PC-9 (cell line): ENCODE results near the gene RNF4. TPM values are rescaled to one million over a fixed set of nuclear protein-coding genes. Genes with fewer than 3 reads are reported as not detected.

Experiments used
- BruUV-seq: library from RNA; stranded (reverse); fragments of 400-500 nt; replicated peaks from 2 replicates; lab custom pipeline; 2021; lab: Mats Ljungman, UMichigan
- CTCF ChIA-PET: fragments of 300-600 bp; sonication (Branson Sonifier 250); formaldehyde crosslinking; loops from one replicate; lab custom pipeline; 2022; ENCODE audit warnings: antibody characterized with exemption; lab: Charles Lee
- POLR2A ChIA-PET: fragments of 300-600 bp; sonication (Branson Sonifier 250); formaldehyde crosslinking; loops from one replicate; lab custom pipeline; 2022; ENCODE audit warnings: antibody characterized with exemption; ENCODE audit not compliant: unreplicated experiment; lab: Charles Lee
- DNase-seq, 2 experiments: peaks; one replicate each; pipeline versions ENCODE4 v3.0.0 to v3.0.0-alpha.2; 2015 to 2022; ENCODE audit warnings: mixed read lengths in 1 of 2
- H2AFZ ChIP-seq: fragments of 200-600 bp; sonication (generic); 2 replicates; pipeline ENCODE4 v1.8.1; 2017; ENCODE audit warnings: antibody characterized with exemption
- H3F3A ChIP-seq: fragments of 200-600 bp; sonication (generic); 2 replicates; pipeline ENCODE4 v1.8.1; 2017; ENCODE audit warnings: antibody characterized with exemption, mild to moderate bottlenecking, low read depth; ENCODE audit not compliant: insufficient read depth
- H3K27ac ChIP-seq: fragments of 200-600 bp; sonication (generic); 2 replicates; pipeline ENCODE4 v1.6.1; 2016; ENCODE audit warnings: mixed run types
- H3K27me3 ChIP-seq: fragments of 200-600 bp; sonication (generic); 2 replicates; pipeline ENCODE4 v1.6.1; 2016; ENCODE audit warnings: low read depth, mixed run types; ENCODE audit not compliant: insufficient read depth
- H3K36me3 ChIP-seq: fragments of 200-600 bp; sonication (generic); 2 replicates; pipeline ENCODE4 v1.6.1; 2016; ENCODE audit warnings: low read depth, mixed run types
- H3K4me1 ChIP-seq: fragments of 200-600 bp; sonication (generic); replicated peaks from 2 replicates; pipeline ENCODE4 v1.6.1; 2016; ENCODE audit warnings: mixed run types; ENCODE audit not compliant: insufficient read depth
- H3K4me2 ChIP-seq: fragments of 200-600 bp; sonication (generic); 2 replicates; pipeline ENCODE4 v1.6.1; 2017; ENCODE audit warnings: mixed run types
- H3K4me3 ChIP-seq: fragments of 200-600 bp; sonication (generic); 2 replicates; pipeline ENCODE4 v1.6.1; 2016; ENCODE audit warnings: mixed run types
- H3K79me2 ChIP-seq: fragments of 200-600 bp; sonication (generic); 2 replicates; pipeline ENCODE4 v1.6.1; 2017; ENCODE audit warnings: low read depth, mixed run types
- H3K9me2 ChIP-seq: fragments of 200-600 bp; sonication (generic); 2 replicates; pipeline ENCODE4 v1.8.1; 2017; ENCODE audit warnings: mild to moderate bottlenecking; ENCODE audit not compliant: insufficient read depth
- H3K9me3 ChIP-seq: fragments of 200-600 bp; sonication (generic); 2 replicates; pipeline ENCODE4 v1.8.1; 2016; ENCODE audit warnings: low read depth; ENCODE audit not compliant: insufficient read depth
- H4K20me1 ChIP-seq: fragments of 200-600 bp; sonication (generic); 2 replicates; pipeline ENCODE4 v1.8.1; 2017; ENCODE audit not compliant: insufficient read depth
- EZH2 ChIP-seq: fragments of 200-600 bp; sonication (generic); IDR thresholded peaks from 2 replicates; pipeline ENCODE4 v1.8.0; 2017; ENCODE audit warnings: antibody characterized with exemption, low read depth
- intact Hi-C: fragments of 100-400 bp; cut with micrococcal nuclease; formaldehyde crosslinking; loops from one replicate; pipeline ENCODE4 v1.10.0; 2022; ENCODE audit not compliant: unreplicated experiment
- total RNA-seq: library from RNA; stranded (reverse); gene quantifications from 2 replicates; pipeline ENCODE4 v1.2.3, GENCODE V29; 2021
- TF ChIP-seq, protein P1 (sequence below): fragments of 200-600 bp; sonication (generic); conservative IDR thresholded peaks from 2 replicates; pipeline ENCODE4 v1.6.1; 2017; ENCODE audit warnings: mixed run types, antibody characterized with exemption, mild to moderate bottlenecking, moderate library complexity

RNF4 gene
- total RNA-seq, 1 experiment from 2014 or later, result 63.5 TPM

DNA sequence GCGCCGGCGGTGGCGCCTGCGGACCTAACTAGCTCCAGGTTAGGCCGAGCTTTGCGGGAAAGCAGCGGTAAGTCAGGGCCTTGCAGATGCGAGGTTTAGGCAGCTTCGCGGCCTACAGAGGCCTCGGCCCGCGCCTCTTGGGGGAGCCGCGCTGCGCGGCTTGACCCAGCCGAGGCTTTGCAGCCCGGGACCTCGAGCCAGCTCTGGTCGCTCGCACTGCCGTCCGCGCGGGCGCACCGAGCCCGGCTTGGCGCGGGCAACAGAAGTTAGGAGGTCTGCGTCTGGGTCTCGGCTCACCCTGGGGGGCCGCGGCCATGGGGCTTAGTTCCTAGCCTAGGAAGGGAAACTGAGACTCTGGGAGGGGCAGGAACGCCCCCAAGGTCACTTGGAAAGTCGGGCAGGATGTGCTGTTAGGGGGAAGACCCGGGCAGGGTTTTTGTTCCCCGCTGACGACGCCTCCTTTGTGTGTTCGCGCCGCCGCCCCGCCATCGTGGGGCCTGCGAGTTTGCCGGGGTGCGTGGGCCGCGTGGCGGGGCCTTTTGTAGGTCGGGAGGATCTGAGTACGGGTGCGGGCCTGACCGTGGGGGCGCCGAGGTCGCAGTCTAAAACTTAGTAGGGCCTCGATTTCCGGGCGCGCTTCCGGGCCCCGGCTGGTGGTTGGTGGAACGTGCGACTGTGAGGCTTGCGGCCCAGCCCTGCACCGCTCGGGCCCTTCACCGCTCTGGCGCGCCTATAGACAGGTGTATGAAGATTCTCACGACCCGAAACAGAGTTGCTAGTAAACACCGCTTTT, 482 bp downstream of the RNF4 start:
- ChIA-PET POLR2A (interaction anchor here (0.5 to 0.7 kb wide), 4 partner anchors 9 to 69 kb away, joined by 3 to 6 read pairs (median 4); no protein-coding TSS in a partner anchor), CTCF (interaction anchor here (0.6 kb wide), 2 partner anchors 586 to 1567 kb away, joined by 10 to 17 read pairs; no protein-coding TSS in a partner anchor)
- peak overlapping the region; percentile 94 for H3K4me3 ChIP-seq
- no peaks in the 10 kb centered on the region for H3K27me3 ChIP-seq
- peak overlapping the region; percentile 97 for H3K4me2 ChIP-seq
- peaks cover 43% of the 10 kb centered on the region for H4K20me1 ChIP-seq
- H3K36me3 ChIP-seq, result peaks cover 11% of the 10 kb centered on the region; the same call in 1 of the 2 replicates
- TF ChIP-seq, protein P1, sequence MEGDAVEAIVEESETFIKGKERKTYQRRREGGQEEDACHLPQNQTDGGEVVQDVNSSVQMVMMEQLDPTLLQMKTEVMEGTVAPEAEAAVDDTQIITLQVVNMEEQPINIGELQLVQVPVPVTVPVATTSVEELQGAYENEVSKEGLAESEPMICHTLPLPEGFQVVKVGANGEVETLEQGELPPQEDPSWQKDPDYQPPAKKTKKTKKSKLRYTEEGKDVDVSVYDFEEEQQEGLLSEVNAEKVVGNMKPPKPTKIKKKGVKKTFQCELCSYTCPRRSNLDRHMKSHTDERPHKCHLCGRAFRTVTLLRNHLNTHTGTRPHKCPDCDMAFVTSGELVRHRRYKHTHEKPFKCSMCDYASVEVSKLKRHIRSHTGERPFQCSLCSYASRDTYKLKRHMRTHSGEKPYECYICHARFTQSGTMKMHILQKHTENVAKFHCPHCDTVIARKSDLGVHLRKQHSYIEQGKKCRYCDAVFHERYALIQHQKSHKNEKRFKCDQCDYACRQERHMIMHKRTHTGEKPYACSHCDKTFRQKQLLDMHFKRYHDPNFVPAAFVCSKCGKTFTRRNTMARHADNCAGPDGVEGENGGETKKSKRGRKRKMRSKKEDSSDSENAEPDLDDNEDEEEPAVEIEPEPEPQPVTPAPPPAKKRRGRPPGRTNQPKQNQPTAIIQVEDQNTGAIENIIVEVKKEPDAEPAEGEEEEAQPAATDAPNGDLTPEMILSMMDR, result no peak
- no peak for TF ChIP-seq EZH2
- H2AFZ ChIP-seq, result peak overlapping the region; percentile 78
- H3K4me1 ChIP-seq, result peaks cover 5% of the 10 kb centered on the region
- peaks cover 64% of the 10 kb centered on the region for H3K79me2 ChIP-seq
- peak in 1 of 2 experiments; percentile 33 for DNase-seq
- no peaks in the 10 kb centered on the region for H3K9me2 ChIP-seq
- peak overlapping the region; percentile 57 for H3K27ac ChIP-seq
- intact Hi-C loops, result loop anchor here (2.0 to 10.0 kb wide), 5 partner anchors 55 to 247 kb away; partner anchors contain the start of genes CFAP99, FAM193A, MXD4 and ZFYVE28
- no TSS peak for BruUV-seq
- H3F3A ChIP-seq, result no peaks in the 10 kb centered on the region; the same call in none of the 2 replicates
- H3K9me3 ChIP-seq, result no peaks in the 10 kb centered on the region

DNA sequence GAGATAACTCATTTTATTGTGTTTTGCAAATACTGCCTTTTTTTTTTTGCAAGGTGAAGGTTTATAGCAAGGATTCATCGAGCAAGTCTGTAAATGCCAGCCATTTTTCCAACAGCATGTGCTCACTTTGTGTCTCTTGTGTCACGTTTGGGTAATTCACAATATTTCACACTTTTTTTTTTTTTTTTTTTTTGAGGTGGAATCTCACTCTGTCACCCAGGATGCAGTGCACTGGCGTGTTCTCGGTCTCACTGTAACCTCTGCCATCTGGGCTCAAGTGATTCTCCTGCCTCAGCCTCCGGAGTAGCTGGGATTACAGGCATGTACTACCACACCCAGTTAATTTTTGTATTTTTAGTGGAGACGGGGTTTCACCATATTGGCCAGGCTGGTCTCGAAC, 1.9 kb downstream of the RNF4 start:
- Histone ChIP-seq H3K4me1 (peaks cover 5% of the 10 kb centered on the region), H3K9me3 (no peaks in the 10 kb centered on the region), H3K4me3 (peak overlapping the region; percentile 94), H3K27ac (no peak overlapping the region), H3K4me2 (peak overlapping the region; percentile 97), H3K27me3 (no peaks in the 10 kb centered on the region), H3K9me2 (no peaks in the 10 kb centered on the region), H3F3A (no peaks in the 10 kb centered on the region; the same call in none of the 2 replicates), H2AFZ (no peak overlapping the region), H3K36me3 (peaks cover 11% of the 10 kb centered on the region; the same call in 1 of the 2 replicates), H4K20me1 (peaks cover 53% of the 10 kb centered on the region), H3K79me2 (peaks cover 77% of the 10 kb centered on the region)
- DNase-seq, result no peak
- intact Hi-C loops, result no loop called here
- CTCF ChIA-PET, result no interaction called here
- no peak for TF ChIP-seq EZH2
- TF ChIP-seq, protein P1, result no peak
- POLR2A ChIA-PET, result no interaction called here
- no TSS peak for BruUV-seq

DNA sequence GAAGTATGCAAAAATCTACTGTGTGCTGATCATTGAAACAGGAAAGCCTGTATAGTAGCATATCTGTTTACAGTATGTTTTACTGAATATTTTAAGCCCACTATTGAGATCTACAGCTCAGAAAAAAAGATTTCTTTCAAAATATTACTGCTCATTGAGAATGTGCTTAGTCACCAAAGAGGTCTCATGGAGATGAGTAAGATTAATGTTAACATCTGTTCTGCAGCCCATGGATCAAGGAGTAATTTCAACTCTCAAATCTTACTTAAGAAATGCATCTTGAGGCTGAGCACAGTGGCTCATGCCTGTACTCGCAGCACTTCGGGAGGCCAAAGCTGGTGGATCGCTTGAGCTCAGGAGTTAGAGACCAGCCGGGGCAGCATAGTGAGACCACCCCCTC, 3.3 kb downstream of the RNF4 start:
- H3F3A ChIP-seq, result no peaks in the 10 kb centered on the region; the same call in none of the 2 replicates
- H2AFZ ChIP-seq, result no peak overlapping the region
- peaks cover 65% of the 10 kb centered on the region for H4K20me1 ChIP-seq
- intact Hi-C loops, result no loop called here
- H3K36me3 ChIP-seq, result peaks cover 11% of the 10 kb centered on the region; the same call in 1 of the 2 replicates
- H3K9me2 ChIP-seq, result no peaks in the 10 kb centered on the region
- peaks cover 5% of the 10 kb centered on the region for H3K4me1 ChIP-seq
- no TSS peak for BruUV-seq
- TF ChIP-seq, protein P1, result no peak
- TF ChIP-seq EZH2, result no peak
- POLR2A ChIA-PET, result interaction anchor here (0.5 to 0.6 kb wide), 2 partner anchors 125 to 250 kb away, joined by 3 to 12 read pairs; no protein-coding TSS in a partner anchor
- H3K27me3 ChIP-seq, result no peaks in the 10 kb centered on the region
- H3K9me3 ChIP-seq, result no peaks in the 10 kb centered on the region
- no peak overlapping the region for H3K4me3 ChIP-seq
- CTCF ChIA-PET, result no interaction called here
- peaks cover 91% of the 10 kb centered on the region for H3K79me2 ChIP-seq
- DNase-seq, result no peak
- no peak overlapping the region for H3K27ac ChIP-seq
- no peak overlapping the region for H3K4me2 ChIP-seq
